Mucosa of descending colon (tissue), 3 donors: Measurements from ENCODE around the gene ACOT12. TPM values are rescaled to one million over a fixed set of nuclear protein-coding genes. Genes with fewer than 3 reads are reported as not detected.
"Not testable (repeated sequence)": the region's sequence is repeated elsewhere in the genome, so short reads cannot be mapped to it uniquely, and the experiment has no call there.

ENCODE experiments used
- ATAC-seq: fragments of 200-7000 bp; cut with Tn5 transposase; one replicate; pipeline ENCODE4 v1.9.1; 2020; ENCODE audit warnings: mild to moderate bottlenecking, moderate library complexity
- DNase-seq, 3 donors: peaks; one replicate each; pipeline ENCODE4 v3.0.0-alpha.2; 2020
- H3K36me3 ChIP-seq: fragments of 200-600 bp; one replicate; pipeline ENCODE4 v1.8.0; 2021; ENCODE audit warnings: low read depth, mild to moderate bottlenecking
- H3K4me1 ChIP-seq: fragments of 200-600 bp; one replicate; pipeline ENCODE4 v1.8.0; 2021; ENCODE audit warnings: low read depth, mild to moderate bottlenecking
- H3K4me3 ChIP-seq: fragments of 200-600 bp; one replicate; pipeline ENCODE4 v1.8.0; 2021; ENCODE audit warnings: mild to moderate bottlenecking
- H3K9me3 ChIP-seq: fragments of 200-600 bp; one replicate; pipeline ENCODE4 v1.8.0; 2021; ENCODE audit warnings: mild to moderate bottlenecking
- intact Hi-C, 2 donors: fragments of 100-400 bp; cut with DNase I in 1 of 2; cut with micrococcal nuclease in 1 of 2; formaldehyde crosslinking; loops; one replicate each; pipeline versions ENCODE4 v1.11.0 to v1.11.1; 2022; cut with DNase I, micrococcal nuclease
- total RNA-seq, 3 donors: library from RNA; stranded (reverse); fragmentation: NEBNext Ultra II Directional in 2 of 3; extraction: Animal tissue kit (Norgen Biotek cat#: 25700) in 2 of 3; gene quantifications; one replicate each; pipeline versions ENCODE4 v1.2.1 to v1.2.4, GENCODE V29; 2021 to 2023
- TF ChIP-seq, protein P1 (sequence below): fragments of 200-600 bp; IDR thresholded peaks from one replicate; pipeline ENCODE4 v1.8.0; 2022; ENCODE audit warnings: antibody characterized with exemption, mild to moderate bottlenecking
- donor health status: DM: no; HTN: no; CAD: no; lungs with moderate emphysema.
- donor health status: DM: no; HTN: no; CAD: no.
- donor health status: DM: no; HTN: yes; CAD: no.

ACOT12 gene
- total RNA-seq, 3 donors from 2014 or later = not detected

- intact Hi-C loops = no loop called here
Observed at GRCh38 chr5:81297531-81297930, 96.4 kb downstream of the ACOT12 start.

GRCh38 chr5:81294021-81294420 is 99.9 kb downstream of the ACOT12 start:
- intact Hi-C loops, H3K4me1 ChIP-seq, DNase-seq, H3K36me3 ChIP-seq, ATAC-seq, H3K4me3 ChIP-seq: not testable (repeated sequence)
- H3K9me3 ChIP-seq = peaks cover 13% of the 10 kb centered on the region

More at GRCh38 chr5:81297531-81297930, 96.4 kb downstream of the ACOT12 start:
- ATAC-seq (no peak), DNase-seq (no peak)
- TF ChIP-seq, protein P1, sequence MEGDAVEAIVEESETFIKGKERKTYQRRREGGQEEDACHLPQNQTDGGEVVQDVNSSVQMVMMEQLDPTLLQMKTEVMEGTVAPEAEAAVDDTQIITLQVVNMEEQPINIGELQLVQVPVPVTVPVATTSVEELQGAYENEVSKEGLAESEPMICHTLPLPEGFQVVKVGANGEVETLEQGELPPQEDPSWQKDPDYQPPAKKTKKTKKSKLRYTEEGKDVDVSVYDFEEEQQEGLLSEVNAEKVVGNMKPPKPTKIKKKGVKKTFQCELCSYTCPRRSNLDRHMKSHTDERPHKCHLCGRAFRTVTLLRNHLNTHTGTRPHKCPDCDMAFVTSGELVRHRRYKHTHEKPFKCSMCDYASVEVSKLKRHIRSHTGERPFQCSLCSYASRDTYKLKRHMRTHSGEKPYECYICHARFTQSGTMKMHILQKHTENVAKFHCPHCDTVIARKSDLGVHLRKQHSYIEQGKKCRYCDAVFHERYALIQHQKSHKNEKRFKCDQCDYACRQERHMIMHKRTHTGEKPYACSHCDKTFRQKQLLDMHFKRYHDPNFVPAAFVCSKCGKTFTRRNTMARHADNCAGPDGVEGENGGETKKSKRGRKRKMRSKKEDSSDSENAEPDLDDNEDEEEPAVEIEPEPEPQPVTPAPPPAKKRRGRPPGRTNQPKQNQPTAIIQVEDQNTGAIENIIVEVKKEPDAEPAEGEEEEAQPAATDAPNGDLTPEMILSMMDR = no peak
- H3K9me3 ChIP-seq = peaks cover 4% of the 10 kb centered on the region
- H3K4me1 ChIP-seq = peaks cover 20% of the 10 kb centered on the region
- H3K36me3 ChIP-seq = no peaks in the 10 kb centered on the region
- no peak overlapping the region for H3K4me3 ChIP-seq

DNA sequence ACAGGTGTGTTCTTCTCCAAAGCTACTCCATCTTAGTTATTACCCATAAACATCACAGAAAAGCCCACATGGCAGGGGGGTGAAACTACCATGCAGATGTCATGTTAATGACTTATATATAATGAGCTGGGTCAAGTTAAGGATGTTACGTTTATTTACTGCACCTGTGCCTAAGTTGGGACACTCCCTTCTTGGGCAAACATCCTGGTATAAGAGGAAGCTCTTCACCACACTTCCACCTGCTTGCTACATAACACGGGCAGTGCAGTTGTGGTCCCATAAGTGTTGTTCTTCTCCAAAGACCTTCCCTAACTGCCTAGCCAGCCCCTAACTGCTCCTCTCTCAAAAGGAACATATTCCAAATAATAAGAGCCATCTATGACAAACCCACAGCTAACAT is 101.8 kb downstream of the ACOT12 start:
- H3K36me3 ChIP-seq = no peaks in the 10 kb centered on the region
- H3K9me3 ChIP-seq = peaks cover 13% of the 10 kb centered on the region
- intact Hi-C loops = no loop called here
- DNase-seq (no peak), ATAC-seq (peak; percentile 84)
- TF ChIP-seq, protein P1 = no peak
- H3K4me1 ChIP-seq = no peaks in the 10 kb centered on the region
- no peak overlapping the region for H3K4me3 ChIP-seq

DNA sequence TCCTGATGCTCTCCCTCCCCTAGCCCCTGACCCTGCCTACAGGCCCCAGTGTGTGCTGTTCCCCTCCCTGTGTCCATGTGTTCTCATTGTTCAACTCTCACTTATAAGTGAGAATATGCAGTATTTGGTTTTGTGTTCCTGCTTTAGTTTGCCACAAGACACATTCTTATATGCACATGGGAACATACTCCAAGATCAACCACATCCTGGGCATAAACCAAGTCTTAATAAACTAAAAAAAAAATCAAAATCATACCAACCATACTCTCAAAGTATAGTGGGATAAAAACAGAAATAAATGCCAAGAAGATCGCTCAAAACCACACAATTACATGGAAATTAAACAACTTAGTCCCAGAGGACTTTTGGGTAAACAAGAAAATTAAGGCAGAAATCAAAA is 103.8 kb downstream of the ACOT12 start:
- Histone ChIP-seq H3K4me3 (no peak overlapping the region), H3K4me1 (no peaks in the 10 kb centered on the region), H3K36me3 (no peaks in the 10 kb centered on the region), H3K9me3 (peaks cover 13% of the 10 kb centered on the region)
- DNase-seq (no peak), ATAC-seq (no peak)
- TF ChIP-seq, protein P1 = no peak
- intact Hi-C loops = no loop called here

- TF ChIP-seq, protein P1 = no peak
- intact Hi-C loops = no loop called here
- ATAC-seq = no peak
- Histone ChIP-seq H3K4me1 (no peaks in the 10 kb centered on the region), H3K36me3 (no peaks in the 10 kb centered on the region), H3K4me3 (no peak overlapping the region), H3K9me3 (peaks cover 13% of the 10 kb centered on the region)
- DNase-seq = no peak
Observed at GRCh38 chr5:81288021-81288433, 105.9 kb downstream of the ACOT12 start.

DNA sequence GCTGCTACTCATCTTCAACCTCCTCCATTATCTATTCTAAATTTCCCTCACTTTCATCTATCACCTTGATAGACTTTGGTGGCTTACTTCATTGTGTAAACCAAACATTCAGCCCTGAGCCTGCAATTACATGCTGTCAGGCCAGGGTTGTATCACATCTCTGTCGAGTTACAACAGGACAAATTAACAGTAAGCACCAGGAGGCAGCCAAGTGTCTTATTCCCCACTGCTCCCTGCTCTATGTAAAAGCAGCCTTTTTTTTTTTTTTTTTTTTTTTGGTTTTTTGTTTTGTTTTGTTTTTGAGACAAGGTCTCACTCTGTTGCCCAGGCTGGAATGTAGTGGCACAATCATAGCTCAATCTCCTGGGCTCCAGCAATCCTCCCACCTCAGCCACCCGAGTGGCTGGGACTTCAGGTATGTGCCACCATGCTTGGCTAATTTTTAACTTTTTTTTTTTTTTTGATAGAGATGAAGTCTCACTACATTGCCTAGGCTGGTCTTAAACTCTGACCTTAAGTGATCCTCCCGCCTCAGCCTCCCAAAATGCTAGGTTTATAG is 107.8 kb downstream of the ACOT12 start:
- Histone ChIP-seq H3K9me3 (no peaks in the 10 kb centered on the region), H3K4me3 (no peak overlapping the region), H3K36me3 (no peaks in the 10 kb centered on the region), H3K4me1 (no peaks in the 10 kb centered on the region)
- no peak for ATAC-seq
- intact Hi-C loops = no loop called here
- no peak for DNase-seq
- TF ChIP-seq, protein P1 = no peak
